H1 (cell line): ENCODE measurements around the gene CASP4. TPM values are rescaled to one million over a fixed set of nuclear protein-coding genes. Genes with fewer than 3 reads are reported as not detected.

ENCODE experiments used
- CTCF ChIA-PET: fragments of 300-600 bp; sonication (Branson Sonifier 250); formaldehyde crosslinking; loops from one replicate; lab custom pipeline; 2021; ENCODE audit not compliant: partially characterized antibody; lab: Charles Lee
- POLR2A ChIA-PET: fragments of 300-600 bp; sonication (Branson Sonifier 250); formaldehyde crosslinking; loops from one replicate; lab custom pipeline; 2021; ENCODE audit warnings: inconsistent platforms; ENCODE audit not compliant: partially characterized antibody; lab: Charles Lee
- DNase-seq, 2 experiments: peaks; one replicate each; pipeline versions ENCODE4 v3.0.0 to v3.0.0-alpha.2; 2010 to 2022; ENCODE audit warnings: low spot score in 2 of 2, low read depth in 1 of 2, mixed read lengths in 1 of 2
- FAIRE-seq: peaks from 2 replicates; lab custom pipeline; 2011; peaks lifted over from hg19 to GRCh38; lab: Jason Lieb, UNC
- H2AFZ ChIP-seq: 2 replicates; pipeline ENCODE4 v1.8.1; 2012; ENCODE audit warnings: low read length, inconsistent platforms
- H2AK5ac ChIP-seq: 2 replicates; pipeline ENCODE4 v1.6.1; 2013; ENCODE audit warnings: low read depth, low read length
- H2BK120ac ChIP-seq: replicated peaks from 2 replicates; pipeline ENCODE3; 2013; ENCODE audit warnings: low read depth, low read length, inconsistent platforms
- H2BK12ac ChIP-seq: 2 replicates; pipeline ENCODE4 v1.6.1; 2013; ENCODE audit warnings: low read depth, low read length
- H2BK15ac ChIP-seq: 2 replicates; pipeline ENCODE4 v1.6.1; 2013; ENCODE audit warnings: low read length
- H2BK20ac ChIP-seq: 2 replicates; pipeline ENCODE4 v1.6.1; 2013; ENCODE audit warnings: low read length
- H2BK5ac ChIP-seq: 2 replicates; pipeline ENCODE4 v1.6.1; 2013; ENCODE audit warnings: low read depth, low read length
- H3K14ac ChIP-seq: 2 replicates; pipeline ENCODE4 v1.6.1; 2013; ENCODE audit warnings: inconsistent platforms; ENCODE audit not compliant: insufficient read length
- H3K18ac ChIP-seq: 2 replicates; pipeline ENCODE4 v1.6.1; 2013; ENCODE audit warnings: low read length; ENCODE audit errors: extremely low read depth
- H3K23ac ChIP-seq: 2 replicates; pipeline ENCODE4 v1.6.1; 2013; ENCODE audit warnings: inconsistent platforms; ENCODE audit not compliant: insufficient read length
- H3K23me2 ChIP-seq: 2 replicates; pipeline ENCODE4 v1.6.1; 2013; ENCODE audit warnings: low read depth, low read length
- H3K27ac ChIP-seq: 2 replicates; pipeline ENCODE4 v1.6.1; 2011; ENCODE audit warnings: low read depth, low read length, inconsistent platforms
- H3K27me3 ChIP-seq, 4 experiments: replicated peaks in 1 of 4; 1 replicate in 1 of 4; 2 replicates in 3 of 4; pipeline versions ENCODE4 v1.6.1 to v1.8.1; 2011 to 2013; ENCODE audit warnings: low read length in 3 of 4, mild to moderate bottlenecking in 3 of 4, inconsistent platforms in 2 of 4, mixed read lengths in 2 of 4, moderate library complexity in 1 of 4; ENCODE audit not compliant: control insufficient read depth in 3 of 4, insufficient read depth in 3 of 4; ENCODE audit errors: extremely low read depth in 1 of 4
- H3K36me3 ChIP-seq, 4 experiments: 2 replicates each; pipeline versions ENCODE4 v1.6.1 to v1.8.1; 2011 to 2013; ENCODE audit warnings: mild to moderate bottlenecking in 4 of 4, low read length in 3 of 4, moderate library complexity in 2 of 4, control low read depth in 1 of 4, inconsistent platforms in 1 of 4; ENCODE audit not compliant: insufficient read depth in 4 of 4, control insufficient read depth in 2 of 4
- H3K4ac ChIP-seq: replicated peaks from 2 replicates; pipeline ENCODE3; 2013; ENCODE audit warnings: low read length, low read depth, mixed read lengths, inconsistent platforms; ENCODE audit not compliant: insufficient read length
- H3K4me1 ChIP-seq, 4 experiments: replicated peaks in 1 of 4; 1 replicate in 1 of 4; 2 replicates in 3 of 4; pipeline versions ENCODE4 v1.6.1 to v1.8.1; 2011 to 2013; ENCODE audit warnings: low read length in 3 of 4, inconsistent platforms in 2 of 4, mixed read lengths in 1 of 4; ENCODE audit not compliant: insufficient read depth in 4 of 4, control insufficient read depth in 3 of 4
- H3K4me2 ChIP-seq, 2 experiments: 2 replicates each; pipeline versions ENCODE4 v1.6.1 to v1.8.1; 2011 to 2013; ENCODE audit warnings: low read depth in 2 of 2, low read length in 2 of 2, control low read depth in 1 of 2, inconsistent platforms in 1 of 2, mild to moderate bottlenecking in 1 of 2; ENCODE audit not compliant: insufficient read depth in 1 of 2
- H3K4me3 ChIP-seq, 4 experiments: fragments of 200-600, 300-600 bp in 1 of 4; sonication (generic), shearing (Covaris generic), sonication (Bioruptor Twin) in 1 of 4; 2 replicates each; pipeline versions ENCODE4 v1.5.1 to v1.8.1; 2011 to 2016; ENCODE audit warnings: low read length in 4 of 4, low read depth in 3 of 4, control low read depth in 2 of 4, inconsistent platforms in 2 of 4, mild to moderate bottlenecking in 2 of 4, mixed read lengths in 1 of 4, moderate library complexity in 1 of 4; ENCODE audit not compliant: insufficient read depth in 2 of 4; ENCODE audit errors: extremely low read depth in 1 of 4
- H3K56ac ChIP-seq: replicated peaks from 2 replicates; pipeline ENCODE3; 2013; ENCODE audit warnings: low read depth, mild to moderate bottlenecking, mixed read lengths, low read length, inconsistent platforms; ENCODE audit not compliant: insufficient read length
- H3K79me1 ChIP-seq: 2 replicates; pipeline ENCODE4 v1.6.1; 2013; ENCODE audit warnings: low read depth, low read length, control low read depth
- H3K79me2 ChIP-seq, 2 experiments: 2 replicates each; pipeline versions ENCODE4 v1.6.1 to v1.8.1; 2012 to 2013; ENCODE audit warnings: low read length in 2 of 2, mild to moderate bottlenecking in 2 of 2, inconsistent platforms in 1 of 2; ENCODE audit not compliant: insufficient read depth in 2 of 2, control insufficient read depth in 1 of 2
- H3K9ac ChIP-seq, 4 experiments: replicated peaks in 1 of 4; 1 replicate in 1 of 4; 2 replicates in 3 of 4; pipeline versions ENCODE4 v1.6.1 to v1.8.1; 2011 to 2013; ENCODE audit warnings: low read depth in 3 of 4, low read length in 3 of 4, control low read depth in 2 of 4, mild to moderate bottlenecking in 2 of 4, moderate library complexity in 2 of 4, inconsistent platforms in 1 of 4; ENCODE audit errors: extremely low read depth in 1 of 4
- H3K9me3 ChIP-seq, 2 experiments: 2 replicates each; pipeline versions ENCODE4 v1.6.1 to v1.8.1; 2012 to 2013; ENCODE audit warnings: mild to moderate bottlenecking in 2 of 2, moderate library complexity in 2 of 2, control low read depth in 1 of 2, inconsistent platforms in 1 of 2, low read depth in 1 of 2, low read length in 1 of 2, mixed read lengths in 1 of 2; ENCODE audit not compliant: insufficient read depth in 2 of 2
- H4K20me1 ChIP-seq, 2 experiments: replicated peaks in 1 of 2; 2 replicates each; pipeline versions ENCODE3 to v1.8.1; 2011 to 2013; ENCODE audit warnings: inconsistent platforms in 2 of 2, low read length in 2 of 2, mild to moderate bottlenecking in 1 of 2; ENCODE audit not compliant: insufficient read depth in 2 of 2, control insufficient read depth in 1 of 2
- H4K5ac ChIP-seq: 2 replicates; pipeline ENCODE4 v1.6.1; 2013; ENCODE audit warnings: low read length, low read depth, mixed read lengths, inconsistent platforms; ENCODE audit not compliant: insufficient read length
- H4K8ac ChIP-seq: 2 replicates; pipeline ENCODE4 v1.8.0; 2013; ENCODE audit warnings: mild to moderate bottlenecking, moderate library complexity, low read length, inconsistent platforms; ENCODE audit not compliant: insufficient read depth; ENCODE audit errors: extremely low read depth
- H4K91ac ChIP-seq: replicated peaks from 2 replicates; pipeline ENCODE3; 2013; ENCODE audit warnings: low read length, mixed read lengths, inconsistent platforms; ENCODE audit not compliant: insufficient read length
- BCL11A ChIP-seq, 2 experiments: IDR thresholded peaks; one replicate each; pipeline ENCODE4 v1.6.1; 2011; ENCODE audit warnings: low read depth in 2 of 2, low read length in 2 of 2, mild to moderate bottlenecking in 2 of 2
- BRCA1 ChIP-seq: IDR thresholded peaks from 2 replicates; pipeline ENCODE4 v1.6.1; 2012; ENCODE audit warnings: low read depth, low read length, improper control_type of control experiment
- CBX5 ChIP-seq: fragments of 300-800, 300-1000 bp; sonication (generic); IDR thresholded peaks from 2 replicates; pipeline ENCODE4 v1.7.1; 2016; ENCODE audit warnings: antibody characterized with exemption, low read length, low read depth
- KDM1A ChIP-seq: fragments of 200-600, 300-600 bp; sonication (generic); IDR thresholded peaks from 2 replicates; pipeline ENCODE4 v1.7.1; 2016; ENCODE audit warnings: mild to moderate bottlenecking, low read length, borderline replicate concordance
- NANOG ChIP-seq: IDR thresholded peaks from 2 replicates; pipeline ENCODE4 v1.6.1; 2011; ENCODE audit warnings: low read length, low read depth, mild to moderate bottlenecking, inconsistent platforms; ENCODE audit not compliant: insufficient read depth, poor library complexity, severe bottlenecking
- NRF1 ChIP-seq: IDR thresholded peaks from 2 replicates; pipeline ENCODE4 v1.6.1; 2011; ENCODE audit warnings: mild to moderate bottlenecking, low read depth, low read length, improper control_type of control experiment
- RFX5 ChIP-seq: IDR thresholded peaks from 2 replicates; pipeline ENCODE4 v1.6.1; 2011; ENCODE audit warnings: low read depth, low read length, improper control_type of control experiment, borderline replicate concordance
- RNF2 ChIP-seq: fragments of 200-900, 300-1000 bp; sonication (generic); IDR thresholded peaks from 2 replicates; pipeline ENCODE4 v1.7.1; 2016; ENCODE audit warnings: borderline replicate concordance, low read depth, mild to moderate bottlenecking, antibody characterized with exemption, low read length; ENCODE audit not compliant: poor library complexity, severe bottlenecking; ENCODE audit errors: missing control alignments
- SAP30 ChIP-seq: fragments of 300-600 bp; sonication (generic); IDR thresholded peaks from 2 replicates; pipeline ENCODE4 v1.7.1; 2012; ENCODE audit warnings: low read length, moderate library complexity, mild to moderate bottlenecking, inconsistent platforms; ENCODE audit not compliant: insufficient read depth, insufficient replicate concordance
- SP1 ChIP-seq: IDR thresholded peaks from 2 replicates; pipeline ENCODE4 v1.6.1; 2011; ENCODE audit warnings: low read depth, low read length
- SRF ChIP-seq: IDR thresholded peaks from 2 replicates; pipeline ENCODE4 v1.6.1; 2011; ENCODE audit warnings: mild to moderate bottlenecking, low read depth, low read length, moderate library complexity
- SUZ12 ChIP-seq: fragments of 200-600 bp; sonication (generic); IDR thresholded peaks from 2 replicates; pipeline ENCODE4 v1.6.1; 2012; ENCODE audit warnings: mild to moderate bottlenecking, inconsistent platforms, low read length, moderate library complexity, mixed read lengths
- TAF1 ChIP-seq: IDR thresholded peaks from 2 replicates; pipeline ENCODE4 v1.6.1; 2011; ENCODE audit warnings: mild to moderate bottlenecking, low read depth, low read length
- TEAD4 ChIP-seq: IDR thresholded peaks from 2 replicates; pipeline ENCODE4 v1.6.1; 2012; ENCODE audit warnings: low read depth, low read length, inconsistent platforms, mixed read lengths
- polyA plus RNA-seq, 7 experiments: library from polyadenylated mRNA; depleted of rRNA in 3 of 7; stranded (reverse) in 5 of 7; unstranded in 2 of 7; fragments of >200 nt in 5 of 7; fragments of 200-250 nt in 2 of 7; gene quantifications; 1 replicate in 5 of 7; 2 replicates in 1 of 7; 4 replicates in 1 of 7; pipeline versions ENCODE4 v1.2.1 to v1.2.3, GENCODE V29; 2011 to 2013; ENCODE audit warnings: missing spikeins in 2 of 7, mixed read lengths in 2 of 7
- total RNA-seq: library from RNA; stranded (reverse); fragmentation: NEBNext Ultra II Directional; extraction: Animal tissue kit (Norgen Biotek cat#: 25700); gene quantifications from 2 replicates; pipeline ENCODE4 v1.2.1, GENCODE V29; 2021
- TF ChIP-seq, protein P1 (sequence below): IDR thresholded peaks from 2 replicates; pipeline ENCODE4 v1.6.1; 2011; ENCODE audit warnings: low read depth, mild to moderate bottlenecking, low read length; ENCODE audit not compliant: insufficient read depth

The CASP4 gene
- total and polyA plus RNA-seq, 2 of the 8 experiments (the other 6 are each of a cell fraction or from before 2014, with no cell fraction given) = 0.09 TPM; not detected in 1

DNA sequence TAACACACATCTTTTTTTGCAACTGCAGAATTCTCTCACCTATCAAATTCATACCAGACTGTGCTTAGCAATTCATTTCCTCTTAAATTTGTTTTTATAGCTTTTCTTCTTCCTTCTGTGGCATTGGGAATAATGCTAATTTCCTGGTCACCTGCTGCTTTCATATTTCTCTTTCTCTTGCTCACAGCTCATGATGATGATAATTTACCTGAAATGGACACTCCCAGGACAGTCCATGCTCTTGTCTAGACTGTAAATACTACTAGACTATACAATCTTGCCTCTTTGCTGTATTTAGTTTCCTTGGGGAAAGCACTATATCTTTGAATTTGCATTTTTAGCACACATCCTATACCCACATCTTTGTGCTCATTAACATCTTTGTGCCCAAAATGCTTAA, 39.1 kb upstream of the CASP4 start:
- Histone ChIP-seq H3K18ac (no peak overlapping the region), H4K91ac (no peak overlapping the region), H4K5ac (no peak overlapping the region), H4K20me1 (no peaks in the 10 kb centered on the region), H3K79me2 (no peaks in the 10 kb centered on the region), H3K79me1 (no peaks in the 10 kb centered on the region), H3K14ac (no peak overlapping the region), H3K4ac (no peak overlapping the region), H2BK15ac (no peak overlapping the region), H3K56ac (no peak overlapping the region), H3K4me1 (no peaks in the 10 kb centered on the region), H3K27ac (no peak overlapping the region), H2AFZ (no peak overlapping the region), H2BK5ac (no peak overlapping the region), H2BK12ac (no peak overlapping the region), H2BK20ac (no peak overlapping the region), H3K36me3 (no peaks in the 10 kb centered on the region), H2AK5ac (no peak overlapping the region), H3K23me2 (no peaks in the 10 kb centered on the region), H3K23ac (no peak overlapping the region), H3K4me3 (no peak overlapping the region), H4K8ac (no peak overlapping the region), H3K27me3 (no peaks in the 10 kb centered on the region), H3K4me2 (no peak overlapping the region), H3K9me3 (no peaks in the 10 kb centered on the region), H3K9ac (no peak overlapping the region), H2BK120ac (no peak overlapping the region)
- ChIA-PET POLR2A (no interaction called here), CTCF (interaction anchor here (1.9 kb wide), 1 partner anchor 10 kb away, joined by 7 read pairs; no protein-coding TSS in a partner anchor)
- TF ChIP-seq SP1 = no peak
- TF ChIP-seq NRF1 = no peak
- no peak for TF ChIP-seq TEAD4
- TF ChIP-seq, protein P1, sequence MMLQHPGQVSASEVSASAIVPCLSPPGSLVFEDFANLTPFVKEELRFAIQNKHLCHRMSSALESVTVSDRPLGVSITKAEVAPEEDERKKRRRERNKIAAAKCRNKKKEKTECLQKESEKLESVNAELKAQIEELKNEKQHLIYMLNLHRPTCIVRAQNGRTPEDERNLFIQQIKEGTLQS = no peak
- TF ChIP-seq BCL11A (IDR thresholded peaks at IDR 0.05; ENCODE audit: low read depth in 2 of 2, low read length in 2 of 2) = no peak
- no peak for TF ChIP-seq KDM1A
- no peak for TF ChIP-seq RNF2
- no peak for TF ChIP-seq NANOG
- no peak for TF ChIP-seq SUZ12
- no peak for TF ChIP-seq SRF
- no peak for TF ChIP-seq RFX5
- no peak for TF ChIP-seq SAP30
- no peak for TF ChIP-seq TAF1
- no peak for TF ChIP-seq CBX5
- TF ChIP-seq BRCA1 = no peak
- FAIRE-seq = no peak
- no peak for DNase-seq
